H7 (cell line): ENCODE data around the gene FLRT3. TPM values are rescaled to one million over a fixed set of nuclear protein-coding genes. Genes with fewer than 3 reads are reported as not detected.

ENCODE experiments used
- DNase-seq: peaks from one replicate; pipeline ENCODE4 v3.0.0; 2012
- H3K27me3 ChIP-seq: 2 replicates; pipeline ENCODE4 v1.6.0; 2011; ENCODE audit warnings: mild to moderate bottlenecking, low read length; ENCODE audit not compliant: control insufficient read depth, insufficient read depth
- H3K36me3 ChIP-seq: replicated peaks from 2 replicates; pipeline ENCODE4 v1.5.1; 2011; ENCODE audit warnings: low read length; ENCODE audit not compliant: control insufficient read depth, insufficient read depth
- H3K4me3 ChIP-seq: 2 replicates; pipeline ENCODE4 v1.5.1; 2011; ENCODE audit warnings: low read depth, mild to moderate bottlenecking, control low read depth, low read length, moderate library complexity; ENCODE audit not compliant: insufficient read depth
- total RNA-seq: library from RNA; depleted of rRNA; stranded (reverse); fragments of >200 nt; shearing (Covaris generic); gene quantifications from 2 replicates; pipeline ENCODE4 v1.2.3, GENCODE V29; 2014

FLRT3 gene
- total RNA-seq, 1 experiment from 2014 or later, result 3.2 TPM

- Histone ChIP-seq H3K36me3 (no peaks in the 10 kb centered on the region), H3K4me3 (no peak overlapping the region), H3K27me3 (no peaks in the 10 kb centered on the region)
- DNase-seq, result no peak
Observed at GRCh38 chr20:14299831-14300230, 37.6 kb downstream of the FLRT3 start.

DNA sequence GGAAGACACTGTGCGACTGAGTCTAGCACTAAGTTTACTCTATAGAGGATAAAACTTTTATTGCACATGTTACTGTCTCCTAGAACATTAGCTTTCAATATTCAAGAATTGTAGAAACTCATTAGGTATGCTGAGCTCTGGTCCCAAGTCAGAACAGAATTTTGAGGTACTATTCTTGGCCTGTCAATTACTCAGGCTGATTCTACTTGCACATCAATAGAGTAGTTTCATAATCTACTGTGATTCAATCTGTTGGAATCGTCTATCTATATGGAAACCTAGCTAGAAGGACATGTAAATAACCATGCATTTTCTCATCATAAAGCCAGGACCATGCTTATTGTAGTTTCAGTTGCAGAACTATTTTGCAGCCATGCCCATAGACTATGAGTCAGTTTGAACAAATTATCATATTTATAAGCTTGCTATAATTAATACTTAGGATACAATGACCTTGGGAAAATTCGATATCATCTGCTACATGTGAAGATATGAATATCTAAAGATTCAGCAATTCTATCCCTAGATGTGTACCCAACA, 41.6 kb downstream of the FLRT3 start:
- no peak for DNase-seq
- Histone ChIP-seq H3K27me3 (no peaks in the 10 kb centered on the region), H3K36me3 (no peaks in the 10 kb centered on the region), H3K4me3 (no peak overlapping the region)

DNA sequence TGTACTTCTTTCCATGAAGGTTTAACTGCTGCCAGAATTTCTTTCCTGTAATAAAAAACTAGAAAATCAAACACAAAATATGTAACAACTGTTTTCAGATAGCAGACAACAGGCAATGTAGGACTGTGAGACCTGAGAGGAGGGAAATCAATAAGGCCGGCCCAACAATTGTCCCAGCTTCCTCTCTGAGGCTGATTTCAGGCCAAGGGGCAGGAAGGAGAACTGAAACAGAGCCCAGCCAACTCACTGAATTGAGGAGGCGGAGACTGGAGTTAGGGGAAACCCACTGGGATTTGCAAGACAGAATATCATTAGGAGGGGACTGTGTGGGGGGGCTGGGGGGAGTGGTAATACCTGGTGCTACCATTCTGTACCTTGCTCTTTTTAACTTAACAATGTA, 42.2 kb downstream of the FLRT3 start:
- no peak for DNase-seq
- Histone ChIP-seq H3K36me3 (no peaks in the 10 kb centered on the region), H3K4me3 (no peak overlapping the region), H3K27me3 (no peaks in the 10 kb centered on the region)

DNA sequence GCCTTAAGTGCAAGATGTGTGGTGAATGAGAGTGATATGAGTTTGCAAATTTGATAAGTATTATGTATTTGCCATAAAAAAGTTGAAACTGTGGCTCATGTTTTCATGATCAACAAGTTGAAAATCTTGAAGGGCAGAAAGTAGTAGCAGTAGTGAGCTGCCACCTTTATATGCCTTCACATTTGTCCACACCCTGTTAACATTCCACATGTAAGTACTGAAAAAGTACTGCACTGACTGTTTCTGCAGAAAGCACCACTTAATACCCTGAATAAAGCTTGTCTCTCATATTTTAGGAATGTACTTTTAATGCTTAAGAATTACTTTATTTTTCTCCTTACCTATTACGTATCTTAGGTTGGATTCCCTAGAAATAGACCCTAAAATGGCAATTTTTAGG, 45.9 kb downstream of the FLRT3 start:
- Histone ChIP-seq H3K36me3 (no peaks in the 10 kb centered on the region), H3K4me3 (no peak overlapping the region), H3K27me3 (no peaks in the 10 kb centered on the region)
- no peak for DNase-seq

DNA sequence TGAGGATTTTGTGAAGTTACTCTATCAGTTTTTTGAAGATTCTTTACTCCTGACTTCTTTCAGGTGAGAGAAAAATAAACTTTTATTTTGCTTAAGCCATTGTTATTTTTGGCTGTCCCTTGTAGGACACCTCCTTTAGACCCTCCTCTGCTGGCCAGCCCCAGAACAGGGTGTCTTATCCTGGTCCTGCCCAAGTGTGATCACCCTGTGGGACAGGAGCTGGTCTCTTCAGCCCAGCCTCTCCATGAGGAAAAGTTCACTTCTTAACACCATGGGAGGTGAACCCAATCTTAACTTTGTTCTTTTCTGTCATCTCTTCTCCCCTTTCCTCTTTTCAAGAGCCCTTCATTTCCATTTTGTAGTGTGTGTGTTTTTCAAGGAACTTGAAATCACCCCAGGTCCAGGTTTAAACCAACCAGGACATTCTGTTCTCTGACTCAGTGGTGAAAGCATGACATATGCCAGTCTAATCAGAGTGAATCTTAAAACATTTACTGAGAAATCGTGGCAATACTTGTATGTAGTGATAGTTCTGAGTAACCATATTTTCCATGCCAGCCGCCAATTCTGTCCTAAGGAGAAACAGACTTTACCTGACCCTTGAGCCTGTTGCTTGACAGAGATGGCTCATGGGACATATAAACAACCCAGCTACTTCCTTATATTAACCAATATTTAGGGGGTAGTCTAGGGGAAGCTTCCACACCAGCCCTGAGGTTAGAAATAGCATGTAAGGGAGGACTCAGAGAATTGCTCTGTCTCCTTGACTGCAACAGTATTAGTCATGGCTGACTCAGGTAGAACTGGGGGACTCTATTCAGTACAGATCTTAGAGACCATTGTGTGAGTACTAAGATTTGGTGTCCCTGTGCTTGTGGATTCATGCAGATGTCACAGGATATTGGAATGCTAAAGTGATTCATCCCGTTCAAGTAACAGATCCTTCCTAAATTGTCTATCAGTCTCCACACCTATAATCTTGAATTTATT, 48.8 kb downstream of the FLRT3 start:
- H3K36me3 ChIP-seq, result no peaks in the 10 kb centered on the region
- H3K27me3 ChIP-seq, result no peaks in the 10 kb centered on the region
- no peak overlapping the region for H3K4me3 ChIP-seq
- DNase-seq, result no peak

DNA sequence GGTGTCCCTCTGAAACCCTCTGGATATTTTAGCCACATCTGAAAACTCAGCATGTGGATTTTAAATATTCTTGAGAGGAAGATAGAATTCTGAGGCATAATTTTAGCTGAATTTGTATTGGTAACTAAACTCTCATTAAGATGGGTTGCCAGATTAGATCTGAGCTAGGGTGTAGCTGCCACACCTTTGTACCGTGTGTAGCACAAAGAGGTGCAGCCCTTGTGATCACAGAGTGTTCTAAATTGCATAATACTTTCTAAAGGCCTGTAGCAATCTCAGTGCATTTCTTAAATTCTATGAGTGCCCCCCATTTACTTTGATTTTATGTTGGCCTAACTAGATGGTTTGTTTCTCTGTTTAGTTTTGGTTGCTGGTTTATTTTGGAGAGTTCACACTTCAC, 53.0 kb downstream of the FLRT3 start:
- no peak for DNase-seq
- Histone ChIP-seq H3K36me3 (no peaks in the 10 kb centered on the region), H3K4me3 (no peak overlapping the region), H3K27me3 (no peaks in the 10 kb centered on the region)

- H3K27me3 ChIP-seq, result no peaks in the 10 kb centered on the region
- no peak overlapping the region for H3K4me3 ChIP-seq
- DNase-seq, result no peak
- H3K36me3 ChIP-seq, result no peaks in the 10 kb centered on the region
Observed at GRCh38 chr20:14282140-14282539, 55.3 kb downstream of the FLRT3 start.
